DND-41 (cell line): ENCODE data around the gene LILRB5.

Experiments used
- ATAC-seq: fragments of 200-7000 bp; cut with Tn5 transposase; 3 replicates; pipeline ENCODE4 v1.9.1; 2021; ENCODE audit warnings: low read depth; ENCODE audit not compliant: insufficient read depth
- DNase-seq: peaks from one replicate; pipeline ENCODE4 v3.0.0-alpha.2; 2020
- H2AFZ ChIP-seq: 2 replicates; pipeline ENCODE4 v1.6.0; 2012; ENCODE audit warnings: low read depth, low read length
- H3K27ac ChIP-seq: 2 replicates; pipeline ENCODE4 v1.5.1; 2012; ENCODE audit warnings: low read length, inconsistent platforms
- H3K27me3 ChIP-seq: fragments of 200-600 bp; sonication (generic); 2 replicates; pipeline ENCODE4 v1.6.0; 2012; ENCODE audit warnings: low read length, mild to moderate bottlenecking, inconsistent platforms; ENCODE audit not compliant: insufficient read depth, poor library complexity
- H3K36me3 ChIP-seq: 2 replicates; pipeline ENCODE4 v1.5.1; 2012; ENCODE audit warnings: low read length, inconsistent platforms; ENCODE audit not compliant: insufficient read depth
- H3K4me1 ChIP-seq: 2 replicates; pipeline ENCODE4 v1.5.1; 2012; ENCODE audit warnings: mild to moderate bottlenecking, low read length; ENCODE audit not compliant: insufficient read depth
- H3K4me2 ChIP-seq: 2 replicates; pipeline ENCODE4 v1.6.0; 2012; ENCODE audit warnings: mild to moderate bottlenecking, moderate library complexity, low read length, inconsistent platforms; ENCODE audit not compliant: insufficient read depth
- H3K4me3 ChIP-seq, 2 experiments: fragments of 200-600 bp in 1 of 2; shearing (Covaris generic) in 1 of 2; 2 replicates each; pipeline ENCODE4 v1.5.1; 2012 to 2016; ENCODE audit warnings: inconsistent platforms in 2 of 2, low read length in 2 of 2, mild to moderate bottlenecking in 2 of 2, low read depth in 1 of 2, moderate library complexity in 1 of 2
- H3K79me2 ChIP-seq: 2 replicates; pipeline ENCODE4 v1.6.0; 2012; ENCODE audit warnings: low read length, inconsistent platforms; ENCODE audit not compliant: insufficient read depth
- H3K9ac ChIP-seq: 2 replicates; pipeline ENCODE4 v1.6.0; 2012; ENCODE audit warnings: low read depth, mild to moderate bottlenecking, inconsistent platforms, low read length, moderate library complexity
- H3K9me3 ChIP-seq: 2 replicates; pipeline ENCODE4 v1.5.1; 2012; ENCODE audit warnings: low read length, moderate library complexity, mild to moderate bottlenecking, inconsistent platforms; ENCODE audit not compliant: insufficient read depth, severe bottlenecking
- H4K20me1 ChIP-seq: 2 replicates; pipeline ENCODE4 v1.6.0; 2012; ENCODE audit warnings: low read length; ENCODE audit not compliant: insufficient read depth
- CTCF ChIP-seq: IDR thresholded peaks from 2 replicates; pipeline ENCODE4 v1.5.1; 2012; ENCODE audit warnings: borderline replicate concordance, low read length, moderate library complexity, mild to moderate bottlenecking; ENCODE audit not compliant: poor library complexity, severe bottlenecking; ENCODE audit errors: extremely low read depth
- EZH2 ChIP-seq: IDR thresholded peaks from 3 replicates; pipeline ENCODE4 v1.6.1; 2012; ENCODE audit warnings: borderline replicate concordance, low read depth, mild to moderate bottlenecking, moderate library complexity, low read length, inconsistent platforms; ENCODE audit not compliant: severe bottlenecking

LILRB5 gene

GRCh38 chr19:54253331-54254194 is 3.5 kb downstream of the LILRB5 start:
- no peaks in the 10 kb centered on the region for H3K9me3 ChIP-seq
- DNase-seq (no peak), ATAC-seq (no peak)
- H3K4me3 ChIP-seq = no peak overlapping the region
- H3K79me2 ChIP-seq = no peaks in the 10 kb centered on the region
- no peak overlapping the region for H3K4me2 ChIP-seq
- H4K20me1 ChIP-seq = 0 out of 2 replicates have a peak, but pooled peaks cover 2% of the 10 kb centered on the region
- no peaks in the 10 kb centered on the region for H3K36me3 ChIP-seq
- no peak overlapping the region for H2AFZ ChIP-seq
- no peak overlapping the region for H3K27ac ChIP-seq
- TF ChIP-seq CTCF (no peak), EZH2 (no peak)
- H3K9ac ChIP-seq = no peak overlapping the region
- H3K4me1 ChIP-seq = no peaks in the 10 kb centered on the region
- H3K27me3 ChIP-seq = no peaks in the 10 kb centered on the region

- Histone ChIP-seq H3K27ac (no peak overlapping the region), H3K4me1 (no peaks in the 10 kb centered on the region), H3K9ac (no peak overlapping the region), H3K36me3 (no peaks in the 10 kb centered on the region), H3K27me3 (no peaks in the 10 kb centered on the region), H3K9me3 (no peaks in the 10 kb centered on the region), H4K20me1 (0 out of 2 replicates have a peak, but pooled peaks cover 2% of the 10 kb centered on the region), H3K79me2 (no peaks in the 10 kb centered on the region), H3K4me2 (no peak overlapping the region), H2AFZ (no peak overlapping the region), H3K4me3 (no peak overlapping the region)
- TF ChIP-seq EZH2 (no peak), CTCF (no peak)
- ATAC-seq (no peak), DNase-seq (no peak)
Measured at GRCh38 chr19:54252845-54253244, 4.2 kb downstream of the LILRB5 start.

GRCh38 chr19:54252243-54252642 is 4.8 kb downstream of the LILRB5 start:
- Histone ChIP-seq H3K4me3 (no peak overlapping the region), H3K27me3 (no peaks in the 10 kb centered on the region), H3K79me2 (no peaks in the 10 kb centered on the region), H2AFZ (no peak overlapping the region), H3K9ac (no peak overlapping the region), H3K4me1 (no peaks in the 10 kb centered on the region), H3K36me3 (no peaks in the 10 kb centered on the region), H3K4me2 (no peak overlapping the region), H3K27ac (no peak overlapping the region), H3K9me3 (no peaks in the 10 kb centered on the region), H4K20me1 (0 out of 2 replicates have a peak, but pooled peaks cover 2% of the 10 kb centered on the region)
- TF ChIP-seq EZH2 (no peak), CTCF (no peak)
- no peak for DNase-seq
- no peak for ATAC-seq
